Measurements from ENCODE around the gene SP2.

DNA sequence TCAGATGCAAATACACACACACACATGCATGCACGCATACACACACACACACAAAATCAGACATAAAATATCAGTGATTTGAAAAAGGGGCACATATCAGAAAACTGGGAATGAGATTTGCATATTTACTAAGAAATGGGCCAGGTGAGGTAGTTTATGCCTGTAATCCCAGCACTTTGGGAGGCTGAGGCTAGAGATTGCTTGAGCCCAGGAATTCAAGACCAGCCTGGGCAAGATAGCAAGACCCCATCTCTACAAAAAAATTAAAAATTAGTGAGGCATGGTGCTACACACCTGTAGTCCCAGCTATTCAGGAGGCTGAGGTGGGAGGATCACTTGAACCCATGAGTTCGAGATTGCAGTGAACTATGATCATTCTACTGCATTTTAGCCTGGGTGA, 23.0 kb downstream of the SP2 start:
- TF ChIP-seq, protein P1, sequence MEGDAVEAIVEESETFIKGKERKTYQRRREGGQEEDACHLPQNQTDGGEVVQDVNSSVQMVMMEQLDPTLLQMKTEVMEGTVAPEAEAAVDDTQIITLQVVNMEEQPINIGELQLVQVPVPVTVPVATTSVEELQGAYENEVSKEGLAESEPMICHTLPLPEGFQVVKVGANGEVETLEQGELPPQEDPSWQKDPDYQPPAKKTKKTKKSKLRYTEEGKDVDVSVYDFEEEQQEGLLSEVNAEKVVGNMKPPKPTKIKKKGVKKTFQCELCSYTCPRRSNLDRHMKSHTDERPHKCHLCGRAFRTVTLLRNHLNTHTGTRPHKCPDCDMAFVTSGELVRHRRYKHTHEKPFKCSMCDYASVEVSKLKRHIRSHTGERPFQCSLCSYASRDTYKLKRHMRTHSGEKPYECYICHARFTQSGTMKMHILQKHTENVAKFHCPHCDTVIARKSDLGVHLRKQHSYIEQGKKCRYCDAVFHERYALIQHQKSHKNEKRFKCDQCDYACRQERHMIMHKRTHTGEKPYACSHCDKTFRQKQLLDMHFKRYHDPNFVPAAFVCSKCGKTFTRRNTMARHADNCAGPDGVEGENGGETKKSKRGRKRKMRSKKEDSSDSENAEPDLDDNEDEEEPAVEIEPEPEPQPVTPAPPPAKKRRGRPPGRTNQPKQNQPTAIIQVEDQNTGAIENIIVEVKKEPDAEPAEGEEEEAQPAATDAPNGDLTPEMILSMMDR (conservative IDR thresholded peaks at IDR 0.05; ENCODE audit: low read length): no peak
- TF ChIP-seq EZH2phosphoT487 (IDR thresholded peaks at IDR 0.05; ENCODE audit: borderline replicate concordance, low read depth, low read length): no peak
